B cell (primary cell): Measurements from ENCODE around the gene TSSC4. TPM values are rescaled to one million over a fixed set of nuclear protein-coding genes. Genes with fewer than 3 reads are reported as not detected.

Experiments
- ATAC-seq: fragments of 200-7000 bp; cut with Tn5 transposase; one replicate; pipeline ENCODE4 v1.10.0; 2021; ENCODE audit warnings: low read depth, mild to moderate bottlenecking, moderate number of reproducible peaks, moderate library complexity
- CTCF ChIA-PET: fragments of 350-600 bp; sonication (Branson Sonifier 250); formaldehyde crosslinking; loops from one replicate; lab custom pipeline; 2021; ENCODE audit warnings: antibody characterized with exemption, inconsistent platforms; lab: Charles Lee
- POLR2A ChIA-PET: fragments of 350-600 bp; sonication (Branson Sonifier 250); formaldehyde crosslinking; loops from one replicate; lab custom pipeline; 2021; ENCODE audit warnings: antibody characterized with exemption; lab: Charles Lee
- DNase-seq: peaks from one replicate; pipeline ENCODE4 v3.0.0; 2013
- H2AFZ ChIP-seq: 2 replicates; pipeline ENCODE4 v1.6.1; 2012; ENCODE audit warnings: mild to moderate bottlenecking, low read depth, low read length; ENCODE audit not compliant: insufficient read depth, poor library complexity, severe bottlenecking
- H3K27ac ChIP-seq, 2 donors: 1 replicate in 1 of 2; 2 replicates in 1 of 2; pipeline ENCODE4 v1.5.1; 2012 to 2013; ENCODE audit warnings: low read length in 2 of 2, mild to moderate bottlenecking in 2 of 2, moderate library complexity in 1 of 2
- H3K27me3 ChIP-seq, 4 experiments: fragments of 200-600 bp in 1 of 4; sonication (generic) in 1 of 4; replicated peaks in 1 of 4; 1 replicate in 2 of 4; 2 replicates in 2 of 4; pipeline versions ENCODE4 v1.6.1 to v1.7.0; 2013 to 2016; ENCODE audit warnings: low read length in 3 of 4, mild to moderate bottlenecking in 2 of 4, mixed read lengths in 1 of 4, moderate library complexity in 1 of 4; ENCODE audit not compliant: insufficient read depth in 4 of 4, control insufficient read depth in 3 of 4; ENCODE audit errors: control extremely low read depth in 1 of 4
- H3K36me3 ChIP-seq, 2 experiments: replicated peaks in 1 of 2; 1 replicate in 1 of 2; 2 replicates in 1 of 2; pipeline versions ENCODE4 v1.6.1 to v1.7.1; 2013; ENCODE audit warnings: low read length in 1 of 2; ENCODE audit not compliant: insufficient read depth in 2 of 2, control insufficient read depth in 1 of 2; ENCODE audit errors: control extremely low read depth in 1 of 2, extremely low read depth in 1 of 2
- H3K4me1 ChIP-seq, 2 donors: fragments of 200-600 bp in 1 of 2; sonication (generic) in 1 of 2; 1 replicate in 1 of 2; 2 replicates in 1 of 2; pipeline versions ENCODE4 v1.5.1 to v1.6.1; 2013 to 2017; ENCODE audit warnings: low read length in 2 of 2; ENCODE audit not compliant: control insufficient read depth in 2 of 2, insufficient read depth in 2 of 2
- H3K4me2 ChIP-seq: replicated peaks from 2 replicates; pipeline ENCODE3; 2012; ENCODE audit warnings: mild to moderate bottlenecking, low read depth, low read length; ENCODE audit not compliant: poor library complexity, severe bottlenecking
- H3K4me3 ChIP-seq, 5 experiments: fragments of 200-600 bp in 1 of 5; sonication (generic) in 1 of 5; 1 replicate in 3 of 5; 2 replicates in 2 of 5; pipeline versions ENCODE4 v1.5.1 to v1.7.0; 2011 to 2016; ENCODE audit warnings: low read length in 4 of 5, mild to moderate bottlenecking in 4 of 5, low read depth in 2 of 5, control low read depth in 1 of 5, moderate library complexity in 1 of 5; ENCODE audit not compliant: insufficient read depth in 1 of 5; ENCODE audit errors: control extremely low read depth in 1 of 5, extremely low read depth in 1 of 5
- H3K79me2 ChIP-seq: fragments of 200-600 bp; sonication (generic); one replicate; pipeline ENCODE4 v1.6.0; 2016; ENCODE audit warnings: low read length; ENCODE audit not compliant: control insufficient read depth, insufficient read depth
- H3K9ac ChIP-seq: fragments of 200-600 bp; sonication (generic); 2 replicates; pipeline ENCODE4 v1.6.1; 2017; ENCODE audit warnings: mild to moderate bottlenecking, low read length, moderate library complexity
- H3K9me3 ChIP-seq, 3 donors: one replicate each; pipeline versions ENCODE4 v1.6.1 to v1.7.1; 2013; ENCODE audit warnings: low read length in 2 of 3; ENCODE audit not compliant: control insufficient read depth in 2 of 3, insufficient read depth in 1 of 3; ENCODE audit errors: control extremely low read depth in 1 of 3
- H4K20me1 ChIP-seq: 2 replicates; pipeline ENCODE4 v1.6.0; 2012; ENCODE audit warnings: mild to moderate bottlenecking, low read length; ENCODE audit not compliant: insufficient read depth, control insufficient read depth, poor library complexity, severe bottlenecking
- H3K27ac Mint-ChIP-seq: one replicate; pipeline ENCODE4 v1.8.0; 2021; ENCODE audit warnings: mixed read lengths
- H3K27me3 Mint-ChIP-seq: one replicate; pipeline ENCODE4 v1.8.0; 2021; ENCODE audit warnings: mixed read lengths
- H3K4me1 Mint-ChIP-seq: one replicate; pipeline ENCODE4 v1.8.0; 2021; ENCODE audit warnings: mixed read lengths
- H3K4me3 Mint-ChIP-seq: one replicate; pipeline ENCODE4 v1.8.0; 2021; ENCODE audit warnings: mixed read lengths
- H3K9me3 Mint-ChIP-seq: one replicate; pipeline ENCODE4 v1.8.0; 2022; ENCODE audit warnings: mixed read lengths; ENCODE audit not compliant: insufficient read depth
- EZH2 ChIP-seq: IDR thresholded peaks from 2 replicates; pipeline ENCODE4 v1.6.1; 2012; ENCODE audit warnings: borderline replicate concordance, low read depth, mild to moderate bottlenecking, moderate library complexity, low read length; ENCODE audit not compliant: insufficient read depth, poor library complexity, severe bottlenecking
- WGBS: methylation state at CpG from one replicate; pipeline ENCODE4 v1.1.5; 2013; ENCODE audit warnings: missing lambda C conversion rate; ENCODE audit not compliant: insufficient coverage; 5-methylcytosine and 5-hydroxymethylcytosine counted together
- intact Hi-C: fragments of 100-400 bp; cut with micrococcal nuclease; formaldehyde crosslinking; loops from one replicate; pipeline ENCODE4 v1.10.0; 2022
- polyA plus RNA-seq: library from polyadenylated mRNA; depleted of rRNA; stranded (reverse); fragments of >200 nt; gene quantifications from 2 replicates; pipeline ENCODE4 v1.2.3, GENCODE V29; 2012
- total RNA-seq, 2 donors: library from RNA; stranded (reverse); fragments of 120-200 nt in 1 of 2; gene quantifications; 1 replicate in 1 of 2; 2 replicates in 1 of 2; pipeline versions ENCODE4 v1.2.3 to v1.2.4, GENCODE V29; 2013 to 2022
- TF ChIP-seq, protein P1 (sequence below): fragments of 200-600 bp; IDR thresholded peaks from one replicate; pipeline ENCODE4 v1.8.0; 2022; ENCODE audit warnings: antibody characterized with exemption, mild to moderate bottlenecking

The TSSC4 gene
- total and polyA plus RNA-seq, 2 donors (not counting 1 experiment from before 2014, with no cell fraction given): 49.4 to 57.5 TPM

GRCh38 chr11:2423157-2424025, 22.8 kb downstream of the TSSC4 start:
- Histone ChIP-seq H3K4me2 (no peak overlapping the region), H3K9me3 (peaks cover 0 to 2% (median 0%) of the 10 kb centered on the region in 3 donors), H4K20me1 (no peaks in the 10 kb centered on the region), H3K27ac (no peak overlapping the region), H3K4me1 (peaks cover 5 to 15% of the 10 kb centered on the region in 2 donors), H3K27me3 (peaks cover 0 to 3% (median 0%) of the 10 kb centered on the region in 4 experiments), H3K4me3 (no peak overlapping the region), H3K9ac (no peak overlapping the region), H3K79me2 (no peaks in the 10 kb centered on the region), H2AFZ (no peak overlapping the region), H3K36me3 (no peaks in the 10 kb centered on the region)
- ATAC-seq: no peak
- peaks cover 3% of the 10 kb centered on the region for H3K4me1 Mint-ChIP-seq
- H3K9me3 Mint-ChIP-seq: no peaks in the 10 kb centered on the region
- H3K27me3 Mint-ChIP-seq: no peaks in the 10 kb centered on the region
- CTCF ChIA-PET: interaction anchor here (0.7 to 11.1 kb wide), 4 partner anchors 110 to 226 kb away, joined by 3 to 583 read pairs (median 110); partner anchors contain the start of genes C11orf21 and TSPAN32
- TF ChIP-seq EZH2: no peak
- TF ChIP-seq, protein P1, sequence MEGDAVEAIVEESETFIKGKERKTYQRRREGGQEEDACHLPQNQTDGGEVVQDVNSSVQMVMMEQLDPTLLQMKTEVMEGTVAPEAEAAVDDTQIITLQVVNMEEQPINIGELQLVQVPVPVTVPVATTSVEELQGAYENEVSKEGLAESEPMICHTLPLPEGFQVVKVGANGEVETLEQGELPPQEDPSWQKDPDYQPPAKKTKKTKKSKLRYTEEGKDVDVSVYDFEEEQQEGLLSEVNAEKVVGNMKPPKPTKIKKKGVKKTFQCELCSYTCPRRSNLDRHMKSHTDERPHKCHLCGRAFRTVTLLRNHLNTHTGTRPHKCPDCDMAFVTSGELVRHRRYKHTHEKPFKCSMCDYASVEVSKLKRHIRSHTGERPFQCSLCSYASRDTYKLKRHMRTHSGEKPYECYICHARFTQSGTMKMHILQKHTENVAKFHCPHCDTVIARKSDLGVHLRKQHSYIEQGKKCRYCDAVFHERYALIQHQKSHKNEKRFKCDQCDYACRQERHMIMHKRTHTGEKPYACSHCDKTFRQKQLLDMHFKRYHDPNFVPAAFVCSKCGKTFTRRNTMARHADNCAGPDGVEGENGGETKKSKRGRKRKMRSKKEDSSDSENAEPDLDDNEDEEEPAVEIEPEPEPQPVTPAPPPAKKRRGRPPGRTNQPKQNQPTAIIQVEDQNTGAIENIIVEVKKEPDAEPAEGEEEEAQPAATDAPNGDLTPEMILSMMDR: no peak
- POLR2A ChIA-PET: interaction anchor here (0.6 kb wide), 1 partner anchor 469 kb away, joined by 7 read pairs; no protein-coding TSS in a partner anchor
- no peak overlapping the region for H3K27ac Mint-ChIP-seq
- H3K4me3 Mint-ChIP-seq: no peak overlapping the region
- 89% methylated on average over 19 of the region's 26 CpGs for WGBS
- DNase-seq: no peak
- intact Hi-C loops: no loop called here
